ENCODE results near the gene VASH2. TPM values are rescaled to one million over a fixed set of nuclear protein-coding genes. Genes with fewer than 3 reads are reported as not detected.

The VASH2 gene
- total RNA-seq, 2 experiments from 2014 or later, result 0.57 to 0.63 TPM

DNA sequence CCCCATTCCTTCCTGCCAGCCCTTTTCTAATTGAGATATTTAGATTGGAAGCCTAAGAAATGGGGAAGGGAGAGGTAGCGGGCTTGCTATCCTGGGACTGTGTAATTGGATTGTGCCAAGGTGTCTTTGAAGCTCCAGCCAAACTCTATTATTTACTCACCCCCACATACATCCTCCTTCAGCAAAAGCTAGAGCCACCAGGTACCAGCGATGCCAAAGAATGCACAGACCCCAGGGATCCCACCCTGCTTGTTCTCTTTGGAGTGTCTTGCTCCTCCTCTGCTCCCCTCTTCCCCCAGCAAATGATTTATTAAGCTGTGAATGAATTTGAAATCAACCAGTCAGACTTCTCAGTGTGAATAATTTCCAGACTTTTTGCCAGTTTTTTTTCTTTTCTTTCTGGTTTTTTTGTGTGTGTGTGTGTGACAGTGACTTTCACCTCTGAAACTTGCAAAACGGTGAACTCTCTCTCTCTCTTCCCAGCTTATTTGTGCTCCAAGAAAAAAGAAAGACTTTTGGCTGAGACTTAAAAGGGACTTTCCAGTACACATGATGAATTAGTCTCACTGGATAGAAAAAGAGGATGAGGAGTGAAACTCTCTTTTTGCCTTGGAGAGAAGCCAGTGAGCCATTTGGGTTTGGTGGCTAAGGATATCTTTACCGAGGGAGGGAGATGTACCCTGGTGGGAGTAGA is 1.8 kb downstream of the VASH2 start:
- no peak overlapping the region for H3K27ac Mint-ChIP-seq
- no peaks in the 10 kb centered on the region for H3K36me3 Mint-ChIP-seq
- ChIA-PET POLR2A (no interaction called here), CTCF (interaction anchor here (2.3 kb wide), 1 partner anchor 43 kb away, joined by 5 read pairs; no protein-coding TSS in a partner anchor)
- H3K4me1 Mint-ChIP-seq (ENCODE audit: low read depth), result peaks cover 7% of the 10 kb centered on the region
- peaks cover 3% of the 10 kb centered on the region for H3K9me3 Mint-ChIP-seq
- intact Hi-C loops (cut with micrococcal nuclease), result loop anchor here (2.0 to 5.0 kb wide), 2 partner anchors 27 to 95 kb away; partner anchors contain the start of gene FLVCR1
- DNase-seq, result no peak
- no peak overlapping the region for H3K4me3 Mint-ChIP-seq
- H3K27me3 Mint-ChIP-seq, result peaks cover 48% of the 10 kb centered on the region

DNA sequence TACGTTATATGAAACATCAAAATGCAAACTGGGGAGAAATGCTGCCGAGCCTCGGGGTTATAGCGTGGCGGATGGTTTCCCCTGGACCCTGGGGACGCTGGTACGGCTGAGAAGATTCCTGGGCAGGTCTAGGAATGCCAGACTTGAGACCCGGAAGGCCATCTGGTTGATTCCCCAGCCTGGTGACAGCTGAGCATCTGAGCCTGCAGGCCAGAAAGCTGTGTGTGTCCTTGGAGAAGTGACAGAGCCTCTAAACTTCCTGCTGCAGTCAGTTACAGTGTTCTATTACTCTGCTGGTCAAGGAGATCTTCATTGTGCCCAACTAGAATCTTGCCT is 2.3 kb downstream of the VASH2 start:
- DNase-seq, result no peak
- Mint-ChIP-seq H3K36me3 (no peaks in the 10 kb centered on the region), H3K4me3 (no peak overlapping the region), H3K9me3 (peaks cover 3% of the 10 kb centered on the region), H3K27ac (no peak overlapping the region), H3K4me1 (ENCODE audit: low read depth) (peaks cover 7% of the 10 kb centered on the region), H3K27me3 (peaks cover 49% of the 10 kb centered on the region)
- ChIA-PET CTCF (no interaction called here), POLR2A (no interaction called here)
- intact Hi-C loops (cut with micrococcal nuclease), result loop anchor here (5.0 kb wide), 1 partner anchor 95 kb away; the partner anchor contains the start of gene FLVCR1

DNA sequence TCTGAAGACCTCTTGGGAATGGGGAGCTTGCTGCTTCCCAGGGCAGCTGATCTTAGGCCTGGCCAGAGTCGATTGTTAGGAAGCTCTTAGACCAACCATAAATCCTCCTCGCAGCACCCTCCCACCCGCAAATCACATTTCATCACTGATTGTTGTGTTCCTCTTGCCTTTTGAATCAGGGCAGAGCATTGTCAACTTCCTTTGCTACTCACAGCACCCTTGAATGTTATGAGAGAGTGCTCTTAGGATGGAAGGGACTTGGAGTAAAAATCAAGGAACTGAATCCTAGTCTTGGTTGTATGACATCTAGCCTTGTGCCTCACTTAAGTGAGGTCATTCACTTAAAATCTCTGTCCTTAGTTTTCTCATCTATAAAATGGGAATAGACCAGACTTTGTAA is 3.0 kb downstream of the VASH2 start:
- no peak overlapping the region for H3K27ac Mint-ChIP-seq
- H3K36me3 Mint-ChIP-seq, result no peaks in the 10 kb centered on the region
- no peak for DNase-seq
- no peak overlapping the region for H3K4me3 Mint-ChIP-seq
- ChIA-PET POLR2A (no interaction called here), CTCF (interaction anchor here (0.7 to 1.0 kb wide), 2 partner anchors 14 to 43 kb away, joined by 3 read pairs; no protein-coding TSS in a partner anchor)
- intact Hi-C loops (cut with micrococcal nuclease), result loop anchor here (5.0 kb wide), 1 partner anchor 96 kb away; the partner anchor contains the start of gene FLVCR1
- H3K4me1 Mint-ChIP-seq (ENCODE audit: low read depth), result peaks cover 7% of the 10 kb centered on the region
- peaks cover 49% of the 10 kb centered on the region for H3K27me3 Mint-ChIP-seq
- peaks cover under 1% of the 10 kb centered on the region for H3K9me3 Mint-ChIP-seq

DNA sequence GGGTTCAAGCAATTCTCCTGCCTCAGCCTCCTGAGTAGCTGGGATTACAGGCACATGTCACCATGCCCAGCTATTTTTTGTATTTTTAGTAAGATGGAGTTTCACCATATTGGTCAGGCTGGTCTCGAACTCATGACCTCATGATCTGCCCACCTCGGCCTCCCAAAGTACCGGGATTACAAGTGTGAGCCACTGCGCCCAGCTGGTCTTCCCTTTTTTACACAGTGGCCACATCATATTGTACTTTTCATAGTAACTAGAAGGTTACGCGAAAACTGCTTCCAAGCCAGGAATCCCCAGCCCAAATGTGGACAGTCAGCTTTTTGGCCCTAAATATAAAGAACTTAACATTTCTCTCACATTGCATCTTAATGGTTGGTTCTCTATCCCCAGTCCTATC is 4.2 kb downstream of the VASH2 start:
- no peak for DNase-seq
- Mint-ChIP-seq H3K4me1 (ENCODE audit: low read depth) (peaks cover 7% of the 10 kb centered on the region), H3K4me3 (no peak overlapping the region), H3K27ac (no peak overlapping the region), H3K9me3 (no peaks in the 10 kb centered on the region), H3K36me3 (no peaks in the 10 kb centered on the region), H3K27me3 (peaks cover 44% of the 10 kb centered on the region)
- POLR2A ChIA-PET, result no interaction called here
- CTCF ChIA-PET, result interaction anchor here (1.7 kb wide), 1 partner anchor 13 kb away, joined by 4 read pairs; no protein-coding TSS in a partner anchor
- intact Hi-C loops (cut with micrococcal nuclease), result loop anchor here (5.0 kb wide), 1 partner anchor 97 kb away; the partner anchor contains the start of gene FLVCR1

DNA sequence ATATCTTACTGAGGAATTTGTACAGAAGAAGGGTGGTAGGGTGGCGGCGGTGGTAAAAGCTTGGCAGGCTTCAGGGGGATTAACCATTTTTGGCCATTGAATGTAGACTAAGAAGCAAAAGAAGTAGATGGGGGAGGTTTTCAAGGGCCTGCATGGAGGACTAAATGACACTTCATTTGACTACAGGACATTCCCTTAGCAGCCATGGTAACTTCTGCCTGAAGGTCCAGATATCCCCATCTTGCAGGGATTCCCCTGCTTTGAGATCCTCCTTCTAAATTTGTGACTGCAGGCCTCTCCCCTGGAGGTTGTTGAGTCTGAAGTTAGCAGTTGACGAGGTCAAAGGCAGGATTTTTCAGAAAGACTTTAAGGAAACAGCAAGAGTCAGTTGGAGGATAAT is 4.8 kb downstream of the VASH2 start:
- Mint-ChIP-seq H3K9me3 (no peaks in the 10 kb centered on the region), H3K4me1 (ENCODE audit: low read depth) (peaks cover 6% of the 10 kb centered on the region), H3K36me3 (no peaks in the 10 kb centered on the region), H3K27ac (no peak overlapping the region), H3K4me3 (no peak overlapping the region), H3K27me3 (peaks cover 38% of the 10 kb centered on the region)
- CTCF ChIA-PET, result interaction anchor here (1.7 kb wide), 1 partner anchor 12 kb away, joined by 4 read pairs; no protein-coding TSS in a partner anchor
- no peak for DNase-seq
- intact Hi-C loops (cut with micrococcal nuclease), result no loop called here
- POLR2A ChIA-PET, result no interaction called here

DNA sequence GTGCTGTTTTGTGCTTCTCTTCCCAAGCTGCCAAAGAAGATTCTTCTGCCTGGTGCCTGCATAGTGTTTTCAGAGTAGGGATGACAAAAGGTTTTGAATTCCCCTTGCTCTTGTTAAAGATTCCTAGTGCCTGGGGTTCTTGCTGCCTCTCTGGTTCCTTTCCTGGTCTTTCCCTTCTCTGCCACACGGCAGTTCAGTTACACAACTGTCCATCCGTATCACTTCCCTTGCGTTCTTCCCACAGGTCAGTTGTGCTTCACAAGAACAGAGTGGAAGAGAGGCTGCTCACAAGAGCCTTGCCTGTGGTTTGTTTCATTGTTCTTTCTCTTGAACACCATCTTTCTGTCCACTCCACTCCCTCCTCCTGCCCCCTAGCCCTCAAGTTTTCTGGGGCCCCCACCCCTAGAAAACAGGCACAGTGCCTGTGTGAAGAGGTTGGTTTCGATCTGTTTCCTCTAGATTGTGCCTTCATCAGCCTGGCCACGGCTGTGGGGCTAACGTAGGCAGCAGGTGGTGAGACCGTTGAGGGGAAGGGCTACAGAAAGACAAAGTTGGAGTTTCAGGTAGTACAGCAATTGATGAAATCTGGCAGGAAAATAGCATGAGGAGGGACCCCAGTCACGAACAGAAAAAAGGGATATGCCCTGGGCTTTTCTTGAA is 5.8 kb downstream of the VASH2 start:
- Mint-ChIP-seq H3K27me3 (peaks cover 29% of the 10 kb centered on the region), H3K9me3 (no peaks in the 10 kb centered on the region), H3K27ac (no peak overlapping the region), H3K36me3 (no peaks in the 10 kb centered on the region), H3K4me1 (ENCODE audit: low read depth) (peaks cover under 1% of the 10 kb centered on the region), H3K4me3 (no peak overlapping the region)
- POLR2A ChIA-PET, result no interaction called here
- CTCF ChIA-PET, result interaction anchor here (1.7 kb wide), 1 partner anchor 12 kb away, joined by 4 read pairs; no protein-coding TSS in a partner anchor
- no peak for DNase-seq
- intact Hi-C loops (cut with micrococcal nuclease), result no loop called here

DNA sequence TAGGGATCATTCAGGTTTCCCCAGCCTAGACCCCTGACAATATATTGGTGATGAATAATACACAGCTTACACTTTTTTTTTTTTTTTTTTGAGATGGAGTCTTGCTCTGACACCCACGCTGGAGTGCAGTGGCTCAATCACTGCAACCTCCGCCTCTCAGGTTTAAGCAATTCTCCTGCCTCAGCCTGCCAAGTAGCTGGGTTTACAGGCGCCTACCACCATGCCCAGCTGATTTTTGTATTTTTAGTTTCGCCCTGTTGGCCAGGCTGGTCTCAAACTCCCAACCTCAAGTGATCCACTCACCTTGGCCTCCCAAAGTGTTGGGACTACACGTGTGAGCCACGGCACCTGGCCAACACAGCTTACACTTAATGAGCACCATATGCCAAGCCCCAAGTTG is 7.2 kb downstream of the VASH2 start:
- DNase-seq, result no peak
- no peaks in the 10 kb centered on the region for H3K4me1 Mint-ChIP-seq (ENCODE audit: low read depth)
- no peak overlapping the region for H3K4me3 Mint-ChIP-seq
- peaks cover 20% of the 10 kb centered on the region for H3K27me3 Mint-ChIP-seq
- POLR2A ChIA-PET, result no interaction called here
- CTCF ChIA-PET, result no interaction called here
- no peak overlapping the region for H3K27ac Mint-ChIP-seq
- intact Hi-C loops (cut with micrococcal nuclease), result no loop called here
- no peaks in the 10 kb centered on the region for H3K36me3 Mint-ChIP-seq
- H3K9me3 Mint-ChIP-seq, result no peaks in the 10 kb centered on the region

DNA sequence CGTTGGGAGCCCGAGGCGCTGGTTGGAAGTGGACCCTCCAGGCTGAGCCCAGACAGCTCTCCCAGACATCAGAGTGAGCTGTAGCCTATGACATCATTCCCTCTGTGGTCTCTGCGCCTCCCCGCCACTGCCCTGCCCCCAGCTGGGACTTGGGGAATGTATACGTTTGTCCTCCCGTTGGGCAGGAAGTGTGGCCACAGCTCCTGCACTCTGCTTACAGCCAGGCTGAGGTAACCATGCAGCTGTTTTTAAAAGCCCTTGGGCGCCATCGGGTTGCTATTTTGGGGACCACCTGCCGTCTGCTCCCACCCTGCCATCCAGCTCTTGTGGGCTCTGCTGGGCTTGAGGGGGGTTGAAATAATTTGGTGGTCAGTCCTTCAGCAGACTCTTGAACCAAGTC is 7.8 kb downstream of the VASH2 start:
- Mint-ChIP-seq H3K36me3 (no peaks in the 10 kb centered on the region), H3K4me1 (ENCODE audit: low read depth) (no peaks in the 10 kb centered on the region), H3K9me3 (no peaks in the 10 kb centered on the region), H3K4me3 (no peak overlapping the region), H3K27ac (no peak overlapping the region), H3K27me3 (peaks cover 14% of the 10 kb centered on the region)
- ChIA-PET POLR2A (no interaction called here), CTCF (interaction anchor here (0.9 kb wide), 1 partner anchor 9 kb away, joined by 4 read pairs; no protein-coding TSS in a partner anchor)
- DNase-seq, result no peak
- intact Hi-C loops (cut with micrococcal nuclease), result no loop called here

DNA sequence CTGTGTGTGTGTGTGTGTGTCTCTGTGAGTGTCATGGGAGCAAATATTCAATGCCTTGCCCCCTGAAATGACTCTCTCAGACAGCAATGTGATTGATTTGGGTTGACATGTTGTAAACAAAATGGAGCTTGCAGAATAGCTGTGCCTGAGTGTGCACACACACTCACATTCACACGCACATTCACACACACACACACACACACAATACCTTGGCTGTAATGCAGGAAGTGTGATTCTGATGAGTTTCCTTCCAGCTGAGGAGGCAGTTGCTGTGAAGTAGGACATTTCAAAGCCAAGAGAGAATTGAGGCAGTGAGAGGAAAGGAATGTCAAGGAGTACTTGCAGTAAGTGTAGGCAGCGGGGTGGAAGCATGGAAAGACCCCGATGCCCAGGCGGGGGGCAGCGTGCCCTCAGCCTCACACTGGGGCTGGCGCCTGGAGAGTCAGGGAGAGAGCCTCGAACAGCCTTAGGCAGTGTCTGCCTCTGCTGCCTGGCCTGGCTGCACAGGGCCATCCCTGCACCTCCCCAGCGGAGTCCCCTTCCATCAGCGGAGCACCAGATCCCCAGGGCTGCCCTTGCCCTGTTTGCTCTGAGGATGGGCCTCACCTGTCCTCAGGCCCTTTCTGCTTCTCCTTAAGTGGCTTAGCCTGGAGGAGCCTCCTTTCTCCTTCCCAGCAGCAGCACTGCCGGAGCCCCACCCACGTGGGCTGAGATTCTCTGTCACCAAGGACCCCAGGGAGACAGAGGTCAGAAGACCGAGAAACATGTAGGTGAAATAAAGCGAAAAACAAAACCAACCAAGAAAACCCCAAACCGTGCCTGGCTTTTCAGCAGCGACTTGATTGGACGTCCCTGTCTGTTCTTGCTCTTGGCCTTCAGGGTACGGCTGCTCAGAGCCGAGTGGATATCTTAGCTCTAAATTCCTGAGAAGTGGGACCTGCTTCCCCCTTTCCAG is 9.2 kb downstream of the VASH2 start:
- no peak overlapping the region for H3K27ac Mint-ChIP-seq
- no peak for DNase-seq
- H3K9me3 Mint-ChIP-seq, result no peaks in the 10 kb centered on the region
- intact Hi-C loops (cut with micrococcal nuclease), result no loop called here
- ChIA-PET POLR2A (no interaction called here), CTCF (no interaction called here)
- H3K4me1 Mint-ChIP-seq (ENCODE audit: low read depth), result no peaks in the 10 kb centered on the region
- peaks cover 10% of the 10 kb centered on the region for H3K27me3 Mint-ChIP-seq
- H3K36me3 Mint-ChIP-seq, result no peaks in the 10 kb centered on the region
- no peak overlapping the region for H3K4me3 Mint-ChIP-seq

DNA sequence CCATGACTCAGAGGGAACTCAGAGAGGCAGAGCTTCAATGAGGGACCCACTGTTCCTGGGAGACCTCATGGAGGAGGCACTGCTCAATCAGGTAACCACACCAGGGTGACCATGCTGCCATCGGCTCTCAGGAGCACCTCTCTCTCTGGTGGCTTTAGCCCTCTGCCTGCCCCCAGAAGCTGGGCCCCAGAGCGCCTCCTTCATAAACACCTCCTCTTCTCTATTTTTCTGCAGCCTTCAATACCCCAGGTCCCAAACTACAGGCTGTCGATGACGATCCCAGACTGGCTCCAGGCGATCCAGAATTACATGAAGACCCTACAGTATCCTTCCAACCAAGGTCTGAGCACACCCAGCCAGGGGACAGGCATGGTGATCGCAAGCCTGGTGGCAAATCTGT is 10.6 kb downstream of the VASH2 start:
- H3K27me3 Mint-ChIP-seq, result peaks cover 9% of the 10 kb centered on the region
- intact Hi-C loops (cut with micrococcal nuclease), result no loop called here
- H3K9me3 Mint-ChIP-seq, result no peaks in the 10 kb centered on the region
- no peak for DNase-seq
- no peaks in the 10 kb centered on the region for H3K4me1 Mint-ChIP-seq (ENCODE audit: low read depth)
- H3K36me3 Mint-ChIP-seq, result no peaks in the 10 kb centered on the region
- CTCF ChIA-PET, result no interaction called here
- H3K4me3 Mint-ChIP-seq, result no peak overlapping the region
- POLR2A ChIA-PET, result no interaction called here
- H3K27ac Mint-ChIP-seq, result no peak overlapping the region

DNA sequence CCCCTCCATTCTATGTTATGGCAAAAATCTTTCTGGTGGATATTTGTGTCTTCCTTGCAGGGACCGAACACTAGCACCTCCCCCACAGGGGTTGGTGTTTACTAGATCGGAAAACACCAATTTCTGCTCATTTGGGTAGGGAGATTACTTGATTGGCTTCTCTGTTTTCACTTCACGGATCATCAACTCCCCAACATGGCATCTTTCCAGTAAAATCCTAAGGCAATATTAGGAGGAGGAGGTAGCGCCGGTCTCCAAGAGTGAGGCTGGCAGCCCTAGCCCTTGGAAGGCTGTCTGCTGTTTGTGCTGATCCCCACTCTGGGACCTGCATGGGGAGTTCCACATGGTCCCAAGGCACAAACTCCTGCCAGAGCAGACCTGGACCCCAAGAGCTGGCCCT is 12.2 kb downstream of the VASH2 start:
- ChIA-PET POLR2A (no interaction called here), CTCF (no interaction called here)
- intact Hi-C loops (cut with micrococcal nuclease), result no loop called here
- Mint-ChIP-seq H3K9me3 (no peaks in the 10 kb centered on the region), H3K4me3 (no peak overlapping the region), H3K4me1 (ENCODE audit: low read depth) (no peaks in the 10 kb centered on the region), H3K36me3 (no peaks in the 10 kb centered on the region), H3K27ac (no peak overlapping the region), H3K27me3 (peaks cover 5% of the 10 kb centered on the region)
- DNase-seq, result no peak

DNA sequence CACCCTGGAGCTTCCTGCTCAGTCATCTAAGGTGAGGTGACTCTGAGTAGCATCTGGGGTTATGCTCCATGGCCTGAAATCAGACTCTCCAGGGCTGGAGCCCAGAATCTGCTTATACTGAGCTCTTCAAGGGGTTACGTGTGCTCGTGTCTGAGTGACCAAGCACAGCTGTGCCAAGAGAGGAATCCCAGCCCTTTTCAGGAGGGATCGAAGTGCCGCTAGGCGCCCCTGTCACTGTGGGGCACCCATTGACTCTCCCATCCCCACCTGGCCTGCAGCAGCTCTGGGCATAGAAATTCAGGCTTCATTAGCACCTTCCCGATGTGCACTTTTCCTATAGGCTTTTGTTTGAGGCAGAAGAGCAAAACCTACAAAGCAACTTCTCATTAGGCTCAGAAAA is 13.8 kb downstream of the VASH2 start:
- intact Hi-C loops (cut with micrococcal nuclease), result no loop called here
- POLR2A ChIA-PET, result no interaction called here
- peaks cover 4% of the 10 kb centered on the region for H3K4me1 Mint-ChIP-seq (ENCODE audit: low read depth)
- no peak for DNase-seq
- peaks cover 12% of the 10 kb centered on the region for H3K27me3 Mint-ChIP-seq
- no peaks in the 10 kb centered on the region for H3K36me3 Mint-ChIP-seq
- no peaks in the 10 kb centered on the region for H3K9me3 Mint-ChIP-seq
- no peak overlapping the region for H3K4me3 Mint-ChIP-seq
- H3K27ac Mint-ChIP-seq, result no peak overlapping the region
- CTCF ChIA-PET, result interaction anchor here (1.1 kb wide), 1 partner anchor 31 kb away, joined by 4 read pairs; no protein-coding TSS in a partner anchor

Measured in activated CD4-positive, alpha-beta memory T cell treated with anti-CD3 and anti-CD28 coated beads for 36 hours (primary cell).